Activated gamma-delta T cell treated with anti-CD3 and anti-CD28 coated beads, Interleukin-2, amount 50 U/mL, for 16 hours (primary cell): ENCODE results near the gene TACC3.
A peak's percentile ranks its signal among the peaks of the same experiment; 100 is the strongest.

Experiments used
- DNase-seq: peaks from one replicate; pipeline ENCODE4 v3.0.0-alpha.2; 2020; ENCODE audit warnings: low read depth

Gene TACC3

GRCh38 chr4:1723131-1723801 lies 1.9 kb downstream of the TACC3 start:
- DNase-seq = peak; percentile 45

GRCh38 chr4:1725521-1725920 lies 4.2 kb downstream of the TACC3 start:
- no peak for DNase-seq

GRCh38 chr4:1726146-1726934 lies 5.0 kb downstream of the TACC3 start:
- DNase-seq = peak; percentile 93

GRCh38 chr4:1727117-1728031 lies 6.1 kb downstream of the TACC3 start:
- no peak for DNase-seq

- DNase-seq = no peak
Measured at GRCh38 chr4:1728061-1728980, 7.0 kb downstream of the TACC3 start.

GRCh38 chr4:1730532-1731135 lies 9.3 kb downstream of the TACC3 start:
- no peak for DNase-seq

- no peak for DNase-seq
Measured at GRCh38 chr4:1731180-1731579, 9.9 kb downstream of the TACC3 start.

- no peak for DNase-seq
Measured at GRCh38 chr4:1732911-1733310, 11.6 kb downstream of the TACC3 start.

- no peak for DNase-seq
Measured at GRCh38 chr4:1735215-1735614, 13.9 kb downstream of the TACC3 start.

GRCh38 chr4:1736812-1737211 lies 15.5 kb downstream of the TACC3 start:
- no peak for DNase-seq

- DNase-seq = no peak
Measured at GRCh38 chr4:1737666-1738065, 16.3 kb downstream of the TACC3 start.

GRCh38 chr4:1738410-1738809 lies 17.1 kb downstream of the TACC3 start:
- no peak for DNase-seq

GRCh38 chr4:1739358-1739757 lies 18.0 kb downstream of the TACC3 start:
- no peak for DNase-seq

- no peak for DNase-seq
Measured at GRCh38 chr4:1740021-1740545, 18.8 kb downstream of the TACC3 start.

GRCh38 chr4:1741208-1741607 lies 19.9 kb downstream of the TACC3 start:
- DNase-seq = no peak

- no peak for DNase-seq
Measured at GRCh38 chr4:1743551-1743950, 22.2 kb downstream of the TACC3 start.

GRCh38 chr4:1743975-1744374 lies 22.7 kb downstream of the TACC3 start:
- no peak for DNase-seq

- DNase-seq = no peak
Measured at GRCh38 chr4:1744552-1744951, 23.2 kb downstream of the TACC3 start.

- no peak for DNase-seq
Measured at GRCh38 chr4:1745165-1745564, 23.8 kb downstream of the TACC3 start.

- DNase-seq = no peak
Measured at GRCh38 chr4:1745697-1746096, 24.4 kb downstream of the TACC3 start.

GRCh38 chr4:1746265-1746691 lies 25.0 kb downstream of the TACC3 start:
- peak; percentile 76 for DNase-seq
